Vagina (tissue), 2 donors: ENCODE measurements around the gene UGT2B7.

Experiments used
- POLR2A ChIP-seq, 2 donors: fragments of 450-650 bp; IDR thresholded peaks; one replicate each; pipeline ENCODE4 v1.6.1; 2017; ENCODE audit warnings: antibody characterized with exemption in 2 of 2, mild to moderate bottlenecking in 2 of 2, moderate library complexity in 2 of 2
- POLR2AphosphoS5 ChIP-seq, 2 donors: sonication (generic); formaldehyde crosslinking; IDR thresholded peaks; one replicate each; pipeline ENCODE4 v1.9.0; 2017; ENCODE audit warnings: antibody characterized with exemption in 2 of 2, mild to moderate bottlenecking in 2 of 2, low read depth in 1 of 2; ENCODE audit not compliant: insufficient read depth in 1 of 2
- TF ChIP-seq, protein P1 (sequence below), 3 experiments: fragments of 450-650 bp in 2 of 3; fragments of 200-600 bp in 1 of 3; sonication (generic) in 1 of 3; IDR thresholded peaks; one replicate each; pipeline ENCODE4 v1.5.1; 2017 to 2019; ENCODE audit warnings: antibody characterized with exemption in 3 of 3, mild to moderate bottlenecking in 2 of 3, moderate library complexity in 2 of 3

DNA sequence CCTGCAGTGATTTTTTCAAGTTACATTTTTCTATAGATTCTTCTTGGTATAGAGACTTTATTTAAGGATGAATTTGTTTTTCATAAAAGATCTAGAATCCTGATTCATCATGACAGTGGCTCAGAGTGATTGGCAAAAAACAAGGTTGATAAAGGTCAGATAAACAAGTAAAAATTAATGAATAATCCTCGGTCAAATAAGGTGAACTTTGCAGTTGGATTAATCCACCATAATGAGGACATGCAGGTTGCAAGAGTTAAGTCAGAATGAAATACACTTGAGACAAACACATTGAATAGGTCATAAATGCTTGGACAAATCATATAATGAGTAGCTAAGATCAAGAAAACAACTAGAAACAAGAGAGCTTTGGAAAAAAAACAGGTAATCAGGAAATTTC is 22.9 kb upstream of the UGT2B7 start:
- TF ChIP-seq, protein P1, sequence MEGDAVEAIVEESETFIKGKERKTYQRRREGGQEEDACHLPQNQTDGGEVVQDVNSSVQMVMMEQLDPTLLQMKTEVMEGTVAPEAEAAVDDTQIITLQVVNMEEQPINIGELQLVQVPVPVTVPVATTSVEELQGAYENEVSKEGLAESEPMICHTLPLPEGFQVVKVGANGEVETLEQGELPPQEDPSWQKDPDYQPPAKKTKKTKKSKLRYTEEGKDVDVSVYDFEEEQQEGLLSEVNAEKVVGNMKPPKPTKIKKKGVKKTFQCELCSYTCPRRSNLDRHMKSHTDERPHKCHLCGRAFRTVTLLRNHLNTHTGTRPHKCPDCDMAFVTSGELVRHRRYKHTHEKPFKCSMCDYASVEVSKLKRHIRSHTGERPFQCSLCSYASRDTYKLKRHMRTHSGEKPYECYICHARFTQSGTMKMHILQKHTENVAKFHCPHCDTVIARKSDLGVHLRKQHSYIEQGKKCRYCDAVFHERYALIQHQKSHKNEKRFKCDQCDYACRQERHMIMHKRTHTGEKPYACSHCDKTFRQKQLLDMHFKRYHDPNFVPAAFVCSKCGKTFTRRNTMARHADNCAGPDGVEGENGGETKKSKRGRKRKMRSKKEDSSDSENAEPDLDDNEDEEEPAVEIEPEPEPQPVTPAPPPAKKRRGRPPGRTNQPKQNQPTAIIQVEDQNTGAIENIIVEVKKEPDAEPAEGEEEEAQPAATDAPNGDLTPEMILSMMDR (IDR thresholded peaks at IDR 0.05) = no peak
- TF ChIP-seq POLR2AphosphoS5 (IDR thresholded peaks at IDR 0.05; ENCODE audit: insufficient read depth in 1 of 2, low read depth in 1 of 2) (no peak), POLR2A (IDR thresholded peaks at IDR 0.05) (no peak)
